ENCODE measurements around the gene ERP44.
"Not testable (repeated sequence)": the region's sequence is repeated elsewhere in the genome, so short reads cannot be mapped to it uniquely, and the experiment has no call there.

ERP44 gene

DNA sequence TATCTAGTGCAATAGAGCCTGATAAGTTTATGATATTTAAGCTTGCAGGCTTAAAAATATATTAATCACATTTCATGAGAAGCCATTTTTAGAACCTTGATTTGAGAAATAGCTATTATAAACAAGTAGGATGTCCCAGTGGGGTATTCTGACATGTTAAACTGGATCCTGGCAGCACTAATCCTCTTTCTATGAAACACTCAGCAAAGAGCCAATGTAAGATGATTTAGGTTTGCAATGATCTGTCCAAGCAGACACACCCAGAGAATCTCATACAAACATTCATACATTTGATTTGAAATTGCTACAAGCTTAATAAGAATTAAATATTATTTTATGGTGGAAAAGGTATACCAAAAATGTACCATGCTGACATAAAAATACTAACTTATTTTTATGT, 86.5 kb downstream of the ERP44 start:
- DNase-seq (ENCODE audit: low read depth in 2 of 2): no peak

DNA sequence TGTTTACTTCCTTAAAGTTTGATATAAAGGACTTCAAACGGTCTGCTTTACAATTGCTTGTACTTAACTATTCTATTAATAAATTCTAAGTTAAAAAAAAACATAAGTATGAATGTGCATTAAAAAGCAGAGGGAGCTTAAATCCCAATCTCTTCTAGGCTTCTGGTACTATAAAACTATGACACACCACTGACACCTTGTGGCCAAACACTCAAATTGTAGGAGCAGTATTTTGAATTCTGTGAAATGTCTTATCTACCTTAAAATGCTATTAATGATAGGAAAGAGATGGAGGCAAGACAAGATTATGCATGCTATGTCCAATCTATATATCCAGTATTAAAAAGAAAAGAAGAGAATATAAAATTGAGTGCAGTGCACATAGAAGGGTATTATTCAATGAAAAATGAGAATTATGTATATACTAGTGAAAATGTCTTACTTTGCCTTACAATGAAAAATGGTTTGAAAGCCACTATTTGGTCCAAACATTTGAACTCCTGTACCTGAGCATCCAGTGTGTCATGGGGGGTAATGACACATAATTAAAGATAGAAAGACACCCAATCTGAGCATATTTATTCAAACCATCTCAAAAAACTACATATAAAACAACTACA, 87.6 kb downstream of the ERP44 start:
- DNase-seq (ENCODE audit: low read depth in 2 of 2): peak in 1 of 2 donors; percentile 1

DNA sequence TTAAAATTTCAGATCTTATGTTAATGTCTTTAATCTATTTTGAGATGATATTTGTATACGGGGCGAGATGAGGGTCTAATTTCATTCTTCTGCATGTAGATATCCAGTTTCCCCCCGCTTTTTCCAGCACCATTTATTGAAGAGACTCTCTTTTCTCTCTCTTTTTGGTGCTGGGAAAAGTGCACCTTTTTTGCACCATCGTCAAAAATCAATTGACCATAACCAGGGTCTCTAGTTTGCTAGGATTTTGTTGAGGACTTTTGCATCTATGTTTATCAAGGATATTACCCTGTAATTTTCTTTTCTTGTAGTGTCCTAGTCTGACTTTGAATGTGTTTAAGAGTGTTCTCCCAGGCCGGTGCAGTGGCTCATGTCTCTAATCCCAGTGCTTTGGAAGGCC, 99.0 kb downstream of the ERP44 start:
- DNase-seq (ENCODE audit: low read depth in 2 of 2): no peak

DNA sequence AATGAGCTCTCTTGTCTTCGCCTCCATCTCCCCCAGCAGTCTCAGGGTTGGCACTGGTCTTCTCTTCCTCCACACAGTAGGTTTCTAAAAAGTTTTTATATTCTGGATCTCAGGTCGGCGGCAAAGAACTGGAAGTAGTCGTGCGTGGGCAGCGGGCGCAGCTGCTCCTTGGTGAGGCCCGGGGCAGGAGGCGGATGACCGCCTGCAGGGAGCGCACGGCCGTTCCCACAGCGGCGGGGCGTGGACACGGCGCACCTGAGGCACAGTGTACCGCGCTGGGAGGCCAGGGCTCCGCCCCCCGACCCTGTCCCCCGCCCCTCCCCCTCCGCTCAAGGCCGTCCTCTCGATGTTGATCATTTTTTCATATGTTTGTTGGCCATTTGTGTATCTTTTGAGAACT, 99.9 kb downstream of the ERP44 start:
- DNase-seq (ENCODE audit: low read depth in 2 of 2): no peak

DNA sequence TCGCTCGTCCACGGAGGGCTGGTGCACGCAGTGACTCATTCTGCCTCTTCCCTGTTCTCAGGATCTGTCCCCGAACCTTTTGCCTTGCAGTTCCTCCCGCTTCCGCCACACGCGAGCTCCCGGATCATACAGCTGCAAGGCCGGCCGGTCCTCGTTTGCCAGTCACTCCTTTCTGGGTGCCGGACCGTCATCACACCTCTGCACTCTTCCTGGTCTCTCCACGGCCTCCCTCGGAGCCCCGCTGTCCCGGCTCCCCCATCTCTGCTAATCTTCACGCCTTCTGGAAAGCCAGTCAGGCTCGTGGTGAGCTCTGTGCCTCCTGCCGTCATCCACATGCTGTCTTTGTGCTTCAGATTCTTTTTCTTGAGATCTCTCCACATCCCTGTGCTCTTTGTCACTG, 100.5 kb downstream of the ERP44 start:
- DNase-seq (ENCODE audit: low read depth in 2 of 2): no peak

- not testable (repeated sequence) for DNase-seq (ENCODE audit: low read depth in 2 of 2)
Observed at GRCh38 chr9:99990508-99990907, 108.3 kb downstream of the ERP44 start.

- DNase-seq (ENCODE audit: low read depth in 2 of 2): no peak
Observed at GRCh38 chr9:99986642-99987041, 112.2 kb downstream of the ERP44 start.

GRCh38 chr9:99980598-99980997, 118.2 kb downstream of the ERP44 start:
- no peak for DNase-seq (ENCODE audit: low read depth in 2 of 2)

GRCh38 chr9:99978221-99978620, 120.6 kb downstream of the ERP44 start:
- no peak for DNase-seq (ENCODE audit: low read depth in 2 of 2)

- DNase-seq (ENCODE audit: low read depth in 2 of 2): no peak
Observed at GRCh38 chr9:99977033-99977792, 121.6 kb downstream of the ERP44 start.

DNA sequence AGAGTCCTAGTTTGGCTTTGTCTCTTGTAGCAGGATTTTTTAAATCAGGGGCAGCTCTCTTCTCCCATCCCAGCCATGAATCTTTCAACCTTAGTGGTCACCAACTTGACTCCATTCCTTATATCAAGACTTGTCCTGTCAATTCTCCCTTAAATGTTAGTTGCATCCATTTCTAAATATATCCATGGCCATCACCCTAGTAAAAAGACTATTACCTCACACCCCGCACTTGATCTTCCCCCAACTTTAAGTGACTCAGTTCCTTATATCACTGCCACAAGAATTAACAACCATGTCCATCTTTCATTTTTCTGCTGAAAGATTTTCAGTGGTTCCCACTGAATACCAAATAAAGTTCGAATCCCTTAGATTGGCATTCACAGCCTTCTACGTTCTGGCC, 125.3 kb downstream of the ERP44 start:
- no peak for DNase-seq (ENCODE audit: low read depth in 2 of 2)

- DNase-seq (ENCODE audit: low read depth in 2 of 2): no peak
Observed at GRCh38 chr9:99971410-99971809, 127.4 kb downstream of the ERP44 start.

- no peak for DNase-seq (ENCODE audit: low read depth in 2 of 2)
Observed at GRCh38 chr9:99970481-99970880, 128.3 kb downstream of the ERP44 start.

DNA sequence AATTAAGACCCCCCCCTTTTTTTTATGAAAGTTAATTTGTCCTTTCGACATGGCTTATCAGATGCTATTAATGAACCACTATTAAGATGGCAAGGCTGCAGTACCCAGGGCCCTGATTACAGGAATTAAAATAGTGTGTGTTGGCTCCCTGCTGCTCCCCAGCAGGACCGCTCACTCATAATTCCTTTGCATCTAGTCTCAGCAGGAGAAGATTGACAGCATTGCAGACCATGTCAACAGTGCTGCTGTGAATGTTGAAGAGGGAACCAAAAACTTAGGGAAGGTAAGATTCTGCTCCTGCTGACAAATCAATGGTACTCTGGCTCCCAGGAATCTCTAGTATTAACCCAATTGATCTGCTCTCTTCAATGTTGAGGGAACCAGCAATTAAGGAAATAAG, 131.3 kb downstream of the ERP44 start:
- DNase-seq (ENCODE audit: low read depth in 2 of 2): no peak

DNA sequence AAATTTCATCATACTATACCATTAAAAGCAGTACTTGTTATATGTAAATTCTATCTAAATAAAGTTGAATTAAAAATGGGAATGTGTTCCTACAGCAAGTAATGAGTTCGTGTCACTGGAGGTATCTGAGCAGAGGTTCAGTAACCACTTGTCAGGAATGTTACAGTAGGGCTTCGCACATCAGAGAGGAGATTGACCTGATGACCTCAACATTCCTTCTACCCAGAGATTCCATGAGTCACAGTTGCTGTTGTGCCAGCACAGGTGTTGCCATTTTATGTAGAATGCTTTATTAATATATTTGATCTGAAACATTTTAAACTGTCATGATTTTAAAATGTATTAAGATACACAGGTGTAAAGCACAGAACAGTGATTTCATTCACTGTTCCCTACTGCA, 132.1 kb downstream of the ERP44 start:
- no peak for DNase-seq (ENCODE audit: low read depth in 2 of 2)

GRCh38 chr9:99966001-99966400, 132.8 kb downstream of the ERP44 start:
- no peak for DNase-seq (ENCODE audit: low read depth in 2 of 2)

GRCh38 chr9:99964336-99964735, 134.5 kb downstream of the ERP44 start:
- DNase-seq (ENCODE audit: low read depth in 2 of 2): no peak

GRCh38 chr9:99962680-99963261, 136.0 kb downstream of the ERP44 start:
- DNase-seq (ENCODE audit: low read depth in 2 of 2): no peak

DNA sequence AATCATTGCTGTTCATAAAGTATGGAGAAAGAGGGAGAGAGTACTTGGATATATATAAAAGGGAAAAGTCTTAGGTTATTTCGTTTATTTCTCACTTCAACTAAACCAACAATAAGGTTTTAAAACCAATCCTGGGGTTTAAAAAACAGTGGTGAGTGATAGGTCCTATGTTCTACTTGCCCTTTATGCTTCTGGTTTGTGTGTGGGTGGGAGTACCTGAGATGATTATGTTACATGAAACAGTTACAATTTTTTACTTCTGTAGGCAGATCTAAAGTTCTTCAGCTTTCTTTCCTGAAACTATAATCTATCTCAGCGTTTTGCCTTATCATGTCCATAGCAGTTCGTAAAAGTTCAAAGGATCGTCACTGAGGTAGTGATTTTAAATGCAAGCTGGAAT, 143.2 kb downstream of the ERP44 start:
- no peak for DNase-seq (ENCODE audit: low read depth in 2 of 2)

GRCh38 chr9:99954819-99955218, 144.0 kb downstream of the ERP44 start:
- no peak for DNase-seq (ENCODE audit: low read depth in 2 of 2)

- DNase-seq (ENCODE audit: low read depth in 2 of 2): no peak
Observed at GRCh38 chr9:99953861-99954507, 144.8 kb downstream of the ERP44 start.

DNA sequence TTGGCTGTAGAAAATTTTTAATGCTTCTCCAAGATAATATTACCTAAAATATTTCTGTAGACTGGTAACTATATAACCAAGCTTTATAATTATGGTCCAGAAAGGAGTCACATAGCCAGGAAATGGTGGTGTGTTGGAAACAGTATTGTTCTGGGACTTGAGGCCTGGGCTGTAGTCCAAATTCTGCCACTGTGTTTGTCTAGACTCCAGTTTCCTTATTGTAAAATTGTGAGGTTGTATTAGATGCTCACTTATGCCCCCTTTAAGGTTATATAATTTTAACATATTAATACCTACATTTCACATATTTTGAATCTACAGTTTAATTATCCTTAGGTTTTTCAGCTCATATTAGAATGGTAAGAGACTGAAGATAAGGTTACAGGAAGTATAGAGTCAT, 149.9 kb downstream of the ERP44 start:
- DNase-seq (ENCODE audit: low read depth in 2 of 2): no peak

GRCh38 chr9:99948482-99948881, 150.3 kb downstream of the ERP44 start:
- DNase-seq (ENCODE audit: low read depth in 2 of 2): no peak

All from stimulated activated CD4-positive, alpha-beta T cell treated with anti-CD3 and anti-CD28 coated beads, Interleukin-1b, Interleukin-23, amount 100 ng/mL, for 1 hour (primary cell).